HUES6 (cell line): ENCODE measurements around the gene GOLGA6A.

Experiments used
- H3K27ac ChIP-seq: 2 replicates; pipeline ENCODE4 v1.7.0; 2013; ENCODE audit warnings: low read depth, mild to moderate bottlenecking, low read length, inconsistent platforms
- H3K27me3 ChIP-seq: 2 replicates; pipeline ENCODE4 v1.6.1; 2013; ENCODE audit warnings: low read length; ENCODE audit not compliant: control insufficient read depth, insufficient read depth
- H3K36me3 ChIP-seq: 2 replicates; pipeline ENCODE4 v1.6.1; 2013; ENCODE audit warnings: low read length; ENCODE audit not compliant: control insufficient read depth, insufficient read depth
- H3K4me1 ChIP-seq: 2 replicates; pipeline ENCODE4 v1.6.1; 2013; ENCODE audit warnings: low read length; ENCODE audit not compliant: control insufficient read depth, insufficient read depth
- H3K4me3 ChIP-seq: 2 replicates; pipeline ENCODE4 v1.5.1; 2013; ENCODE audit warnings: low read depth, low read length
- H3K9ac ChIP-seq: one replicate; pipeline ENCODE4 v1.6.1; 2013; ENCODE audit warnings: mild to moderate bottlenecking, low read length
- H3K9me3 ChIP-seq: 2 replicates; pipeline ENCODE4 v1.6.1; 2013; ENCODE audit warnings: low read depth, low read length; ENCODE audit not compliant: control insufficient read depth, insufficient read depth

GOLGA6A gene

GRCh38 chr15:74032046-74032445, 50.3 kb downstream of the GOLGA6A start:
- peaks cover 37% of the 10 kb centered on the region for H3K36me3 ChIP-seq
- peaks cover 7% of the 10 kb centered on the region for H3K4me1 ChIP-seq
- no peaks in the 10 kb centered on the region for H3K27me3 ChIP-seq
- H3K4me3 ChIP-seq: no peak overlapping the region
- H3K27ac ChIP-seq: no peak overlapping the region
- H3K9me3 ChIP-seq: no peaks in the 10 kb centered on the region
- H3K9ac ChIP-seq: no peak overlapping the region

- Histone ChIP-seq H3K36me3 (peaks cover 33% of the 10 kb centered on the region), H3K9me3 (no peaks in the 10 kb centered on the region), H3K27me3 (no peaks in the 10 kb centered on the region), H3K9ac (no peak overlapping the region), H3K27ac (no peak overlapping the region), H3K4me3 (no peak overlapping the region), H3K4me1 (no peaks in the 10 kb centered on the region)
Observed at GRCh38 chr15:74028646-74029045, 53.7 kb downstream of the GOLGA6A start.

DNA sequence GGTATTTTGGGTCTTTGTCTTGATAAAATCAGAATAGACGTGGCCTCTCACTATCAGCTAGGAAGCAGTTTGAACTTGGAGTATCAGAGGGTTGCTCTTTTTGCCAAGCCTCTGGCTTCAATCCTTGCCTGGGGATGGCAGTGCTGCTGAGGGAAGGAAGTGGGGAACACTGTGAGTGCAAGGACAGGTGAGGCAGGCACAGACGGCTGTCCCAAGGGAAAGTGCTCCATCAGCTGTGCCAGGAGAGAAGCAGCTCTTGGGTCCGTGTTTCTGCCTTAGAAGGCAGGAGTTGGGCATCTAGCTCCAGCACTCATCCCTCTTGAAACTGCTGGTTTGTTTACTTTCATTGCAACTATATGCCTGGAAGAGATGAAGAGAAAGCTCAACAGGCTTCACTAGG, 54.7 kb downstream of the GOLGA6A start:
- Histone ChIP-seq H3K9me3 (no peaks in the 10 kb centered on the region), H3K4me1 (no peaks in the 10 kb centered on the region), H3K27ac (no peak overlapping the region), H3K9ac (no peak overlapping the region), H3K36me3 (peaks cover 33% of the 10 kb centered on the region), H3K4me3 (no peak overlapping the region), H3K27me3 (no peaks in the 10 kb centered on the region)

DNA sequence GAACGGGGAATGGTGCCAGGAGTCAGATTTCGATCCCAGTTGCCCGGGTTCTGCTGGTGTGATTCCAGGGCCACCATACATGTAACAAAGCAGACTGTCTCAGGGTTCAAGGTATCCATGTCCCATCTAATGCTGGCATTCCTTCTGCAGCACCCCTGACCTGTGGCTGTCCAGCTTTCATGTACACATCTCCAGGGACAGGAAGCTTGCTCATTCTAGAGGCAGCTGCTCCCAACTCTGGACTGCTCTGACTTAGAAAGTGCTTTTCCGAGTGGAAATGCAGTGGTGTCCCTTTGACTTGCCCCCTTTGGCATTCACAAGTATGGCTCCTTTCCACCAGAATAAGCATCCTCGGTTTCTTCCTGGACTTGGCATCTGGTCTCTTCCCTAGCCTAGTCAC, 56.9 kb downstream of the GOLGA6A start:
- Histone ChIP-seq H3K27ac (no peak overlapping the region), H3K36me3 (peaks cover 32% of the 10 kb centered on the region)

DNA sequence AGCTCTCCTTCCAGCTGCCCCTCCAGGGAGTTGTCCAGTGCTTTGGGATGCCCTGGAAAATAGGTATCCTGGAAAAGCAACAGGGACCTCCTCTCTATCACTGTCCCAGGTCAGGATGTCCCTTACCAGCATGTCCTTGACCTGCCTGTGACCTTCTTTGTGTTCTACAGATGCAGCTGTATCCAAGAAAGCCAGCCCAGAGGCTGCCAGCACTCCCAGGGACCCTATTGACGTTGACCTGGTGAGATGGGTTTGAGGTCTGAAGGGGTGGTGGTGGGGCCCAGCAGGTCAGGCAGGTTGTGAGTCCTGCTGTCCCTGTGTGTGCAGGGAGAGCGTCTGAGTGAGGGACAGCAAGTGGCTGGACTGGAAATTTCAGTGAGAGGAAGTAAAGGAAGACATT, 57.7 kb downstream of the GOLGA6A start:
- peaks cover 32% of the 10 kb centered on the region for H3K36me3 ChIP-seq
- H3K9me3 ChIP-seq: no peaks in the 10 kb centered on the region
- no peak overlapping the region for H3K4me3 ChIP-seq
- H3K27ac ChIP-seq: no peak overlapping the region
- H3K4me1 ChIP-seq: no peaks in the 10 kb centered on the region
- no peaks in the 10 kb centered on the region for H3K27me3 ChIP-seq
- H3K9ac ChIP-seq: no peak overlapping the region

More for the DNA sequence above, 56.9 kb downstream of the GOLGA6A start:
- Histone ChIP-seq H3K9ac (no peak overlapping the region), H3K27me3 (no peaks in the 10 kb centered on the region), H3K4me3 (no peak overlapping the region), H3K9me3 (no peaks in the 10 kb centered on the region), H3K4me1 (no peaks in the 10 kb centered on the region)

GRCh38 chr15:74022706-74023470, 59.5 kb downstream of the GOLGA6A start:
- no peak overlapping the region for H3K9ac ChIP-seq
- H3K27me3 ChIP-seq: no peaks in the 10 kb centered on the region
- no peak overlapping the region; the same call in 1 of the 2 replicates for H3K27ac ChIP-seq
- H3K4me3 ChIP-seq: no peak overlapping the region
- H3K36me3 ChIP-seq: peaks cover 32% of the 10 kb centered on the region
- H3K9me3 ChIP-seq: no peaks in the 10 kb centered on the region
- no peaks in the 10 kb centered on the region for H3K4me1 ChIP-seq
